Urinary bladder (tissue), 4 donors: Measurements from ENCODE around the gene IQSEC3. TPM values are rescaled to one million over a fixed set of nuclear protein-coding genes. Genes with fewer than 3 reads are reported as not detected.
A peak's percentile ranks its signal among the peaks of the same experiment; 100 is the strongest.
"Not testable (repeated sequence)": the region's sequence is repeated elsewhere in the genome, so short reads cannot be mapped to it uniquely, and the experiment has no call there.

ENCODE experiments used
- DNase-seq: peaks from one replicate; pipeline ENCODE4 v3.0.0-alpha.2; 2015; ENCODE audit errors: extremely low spot score
- H3K27ac ChIP-seq: one replicate; pipeline ENCODE4 v1.5.1; 2013; ENCODE audit warnings: low read depth, mild to moderate bottlenecking, moderate library complexity
- H3K36me3 ChIP-seq: one replicate; pipeline ENCODE4 v1.6.1; 2013; ENCODE audit warnings: mild to moderate bottlenecking, moderate library complexity; ENCODE audit not compliant: insufficient read depth
- H3K4me1 ChIP-seq: one replicate; pipeline ENCODE4 v1.6.1; 2013; ENCODE audit warnings: mild to moderate bottlenecking, moderate library complexity; ENCODE audit not compliant: insufficient read depth
- H3K4me3 ChIP-seq: one replicate; pipeline ENCODE4 v1.5.1; 2013; ENCODE audit warnings: low read depth, low read length
- WGBS: extraction: QIAGEN DNeasy Blood & Tissue Kit; methylation state at CpG from one replicate; pipeline ENCODE4 v1.1.7; 2013; 5-methylcytosine and 5-hydroxymethylcytosine counted together
- polyA plus RNA-seq: library from polyadenylated mRNA; stranded (reverse); fragments of 200-250 nt; gene quantifications from one replicate; pipeline ENCODE4 v1.2.3, GENCODE V29; 2013
- total RNA-seq: library from RNA; depleted of rRNA; stranded (reverse); fragments of >200 nt; gene quantifications from one replicate; pipeline ENCODE4 v1.2.3, GENCODE V29; 2014
- donor health status: healthy with polysubstance abuse.
- donor health status: healthy.

The IQSEC3 gene
- total and polyA plus RNA-seq, 2 donors = 0.60 to 1.5 TPM

DNA sequence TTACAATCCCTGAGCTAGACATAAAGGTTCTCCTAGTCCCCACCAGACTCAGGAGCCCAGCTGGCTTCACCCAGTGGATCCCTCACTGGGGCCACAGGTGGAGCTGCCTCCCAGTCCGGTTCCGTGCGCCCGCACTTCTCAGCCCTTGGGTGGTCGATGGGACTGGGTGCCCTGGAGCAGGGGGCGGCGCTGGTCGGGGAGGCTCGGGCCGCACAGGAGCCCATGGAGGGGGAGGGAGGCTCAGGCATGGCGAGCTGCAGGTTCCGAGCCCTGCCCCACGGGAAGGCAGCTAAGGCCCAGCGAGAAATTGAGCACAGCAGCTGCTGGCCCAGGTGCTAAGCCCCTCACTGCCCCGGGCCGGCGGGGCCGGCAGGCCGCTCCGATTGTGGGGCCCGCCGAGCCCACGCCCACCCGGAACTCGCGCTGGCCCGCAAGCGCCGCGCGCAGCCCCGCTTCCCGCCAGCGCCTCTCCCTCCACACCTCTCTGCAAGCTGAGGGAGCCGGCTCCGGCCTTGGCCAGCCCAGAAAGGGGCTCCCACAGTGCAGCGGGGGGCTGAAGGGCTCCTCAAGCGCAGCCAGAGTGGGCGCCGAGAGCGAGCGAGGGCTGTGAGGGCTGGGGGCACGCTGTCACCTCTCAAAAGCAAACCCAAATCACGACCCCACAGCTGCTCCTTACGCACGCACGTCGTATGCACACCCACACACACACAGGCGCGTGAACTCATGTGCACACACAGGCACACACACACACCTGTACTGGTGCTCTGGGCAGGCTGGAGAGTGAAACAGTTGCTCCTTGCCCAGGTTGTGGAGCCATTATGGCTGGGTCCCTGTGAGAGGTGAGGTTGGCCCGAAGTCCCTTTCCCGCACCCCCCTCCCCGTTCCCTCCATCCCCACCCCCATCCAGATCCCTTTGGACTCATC is 121.7 kb downstream of the IQSEC3 start:
- peak overlapping the region; percentile 36 for H3K4me3 ChIP-seq
- H3K4me1 ChIP-seq, H3K36me3 ChIP-seq, DNase-seq, H3K27ac ChIP-seq: not testable (repeated sequence)
- WGBS = 63% methylated on average over 53 of the region's 53 CpGs

DNA sequence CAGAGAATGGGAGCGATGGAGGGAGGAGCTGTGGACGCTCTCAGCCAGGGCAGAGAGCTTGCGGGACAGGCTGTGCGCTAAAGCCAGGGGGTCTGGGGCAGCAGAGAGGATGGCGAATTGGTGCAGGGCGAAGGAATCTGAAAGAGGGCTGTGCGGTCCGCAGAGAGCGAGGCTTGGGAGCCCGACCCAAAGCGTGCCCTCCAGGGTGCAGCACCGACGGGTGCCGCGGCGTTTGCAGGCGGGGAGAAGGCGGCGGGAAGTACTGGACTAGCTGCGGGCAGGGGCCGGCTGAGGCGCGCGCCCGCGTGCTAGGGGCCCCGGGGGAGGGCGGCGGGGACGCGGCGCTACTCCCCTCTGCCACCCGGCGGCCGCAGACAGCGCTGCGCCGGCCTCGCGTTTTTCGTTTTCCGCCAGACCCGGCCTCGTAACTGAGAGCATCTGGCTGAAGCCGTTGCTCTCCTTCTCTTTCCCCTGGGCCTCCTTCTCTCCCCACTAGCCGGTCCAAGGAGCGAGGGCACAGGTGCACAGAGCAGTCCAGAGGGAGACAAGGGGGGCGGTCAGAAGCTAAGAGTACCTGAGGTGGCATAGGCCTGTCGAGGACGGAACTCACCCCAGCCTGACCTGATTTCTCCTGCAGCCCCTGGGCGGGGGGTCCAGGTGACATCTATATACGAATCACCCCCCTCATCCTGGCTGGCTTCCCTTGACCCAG is 122.5 kb downstream of the IQSEC3 start:
- no peak overlapping the region for H3K27ac ChIP-seq
- no peaks in the 10 kb centered on the region for H3K4me1 ChIP-seq
- 7% methylated on average over 52 of the region's 52 CpGs for WGBS
- no peaks in the 10 kb centered on the region for H3K36me3 ChIP-seq
- DNase-seq = no peak
- H3K4me3 ChIP-seq = peak overlapping the region; percentile 36

DNA sequence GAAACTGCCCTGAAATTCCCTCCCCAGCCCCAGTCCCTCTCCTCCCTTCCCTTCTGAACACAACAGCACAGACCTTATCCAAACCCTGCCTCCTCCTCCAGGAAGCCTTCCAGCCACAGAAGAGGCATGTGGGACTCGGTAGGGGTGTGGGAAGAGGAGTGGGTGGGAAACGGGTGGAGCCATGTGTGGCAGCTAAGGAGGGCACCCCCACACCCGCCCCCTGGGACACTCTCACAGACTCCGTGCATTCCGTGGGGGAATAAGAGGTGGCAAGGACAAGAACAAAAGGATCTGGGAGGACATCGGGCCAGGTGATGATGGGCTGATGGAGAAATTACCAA is 123.0 kb downstream of the IQSEC3 start:
- 69% methylated on average over 6 of the region's 6 CpGs for WGBS
- H3K4me3 ChIP-seq = no peak overlapping the region

DNA sequence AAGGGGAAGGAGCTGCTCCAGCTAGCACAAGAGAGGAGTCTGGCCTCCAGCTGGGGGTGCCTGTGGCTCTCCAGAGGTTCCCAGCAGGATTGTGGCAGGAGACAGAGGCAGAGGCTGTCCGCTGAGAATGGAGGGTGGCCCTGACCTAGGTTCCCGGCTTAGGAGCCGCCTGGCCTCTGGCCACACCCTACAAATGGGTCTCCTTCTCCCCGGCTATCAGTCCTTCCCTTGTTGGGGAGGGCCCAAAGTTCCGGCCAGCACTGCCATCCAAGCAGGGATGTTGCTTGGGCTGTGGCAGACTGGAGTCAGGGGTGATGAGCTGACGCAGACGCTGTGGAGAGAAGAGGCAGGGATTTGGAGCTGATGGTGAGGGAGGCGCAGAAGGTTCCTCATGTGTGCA is 124.3 kb downstream of the IQSEC3 start:
- DNase-seq = no peak
- Histone ChIP-seq H3K27ac (no peak overlapping the region), H3K4me1 (no peaks in the 10 kb centered on the region), H3K4me3 (no peak overlapping the region), H3K36me3 (no peaks in the 10 kb centered on the region)
- 83% methylated on average over 8 of the region's 8 CpGs for WGBS

More for the DNA sequence above, 123.0 kb downstream of the IQSEC3 start:
- Histone ChIP-seq H3K36me3 (no peaks in the 10 kb centered on the region), H3K27ac (no peak overlapping the region), H3K4me1 (no peaks in the 10 kb centered on the region)
- DNase-seq = no peak

DNA sequence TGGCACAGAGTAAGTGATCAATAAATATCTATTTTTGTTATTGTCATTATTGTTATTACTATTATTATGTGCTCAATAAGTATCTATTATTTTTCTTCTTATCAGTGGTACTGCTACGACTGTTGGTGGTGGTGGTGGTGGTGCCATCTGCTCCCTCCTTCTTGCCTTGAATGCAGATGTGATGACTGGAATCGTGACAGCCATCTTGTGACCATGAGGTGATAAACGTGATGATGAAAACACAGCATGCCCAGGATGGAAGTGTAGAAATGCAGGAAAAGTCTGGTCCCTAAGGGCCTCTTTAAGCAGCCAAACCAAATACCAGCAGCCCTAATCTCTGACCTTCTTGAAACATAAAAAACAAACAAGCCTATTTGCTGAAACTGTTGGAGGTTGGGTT is 125.0 kb downstream of the IQSEC3 start:
- Histone ChIP-seq H3K27ac (no peak overlapping the region), H3K36me3 (no peaks in the 10 kb centered on the region), H3K4me3 (no peak overlapping the region), H3K4me1 (no peaks in the 10 kb centered on the region)
- 84% methylated on average over 3 of the region's 3 CpGs for WGBS
- DNase-seq = no peak

DNA sequence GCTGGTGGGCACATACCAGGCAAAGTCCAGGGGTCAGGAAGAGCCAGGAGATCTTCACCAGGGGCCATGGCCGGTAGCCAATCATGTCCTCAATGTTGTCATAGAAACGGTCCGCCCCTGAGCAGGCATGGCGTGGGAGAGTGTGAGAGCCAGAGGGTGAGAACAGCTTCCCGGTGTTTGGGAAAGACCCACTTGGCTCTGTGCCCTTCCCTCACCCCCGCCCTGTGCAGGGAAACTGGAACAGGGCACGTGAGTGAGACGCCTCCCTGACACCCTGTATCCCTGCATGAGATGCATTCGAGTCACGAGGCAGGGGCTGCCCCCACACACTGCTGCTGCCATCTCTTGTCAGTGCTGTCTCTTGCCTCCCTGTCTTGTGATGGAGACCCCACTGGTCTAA is 126.7 kb downstream of the IQSEC3 start:
- no peak overlapping the region for H3K27ac ChIP-seq
- no peak overlapping the region for H3K4me3 ChIP-seq
- H3K4me1 ChIP-seq = no peaks in the 10 kb centered on the region
- H3K36me3 ChIP-seq = no peaks in the 10 kb centered on the region
- WGBS = 48% methylated on average over 10 of the region's 10 CpGs
- no peak for DNase-seq

DNA sequence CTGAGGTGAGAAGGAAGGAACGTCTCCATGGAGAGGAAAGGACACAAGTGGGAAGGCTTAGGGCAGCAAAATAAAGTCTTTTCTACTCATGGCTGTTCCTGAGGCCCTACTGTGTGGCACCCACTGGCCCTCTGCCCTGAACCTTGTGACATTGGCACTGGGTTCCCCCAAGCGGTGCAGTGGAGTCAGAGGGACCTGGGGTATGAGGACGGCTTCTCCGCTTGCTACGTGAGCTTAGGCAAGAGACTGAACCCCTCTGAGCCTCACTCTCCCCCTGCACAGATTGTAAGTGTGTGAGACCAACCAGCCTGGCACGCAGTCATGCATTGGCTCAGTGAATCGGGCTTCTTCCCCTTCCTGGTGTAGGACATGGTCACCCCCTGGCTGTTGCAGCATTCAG is 127.7 kb downstream of the IQSEC3 start:
- Histone ChIP-seq H3K27ac (no peak overlapping the region), H3K4me3 (no peak overlapping the region), H3K4me1 (no peaks in the 10 kb centered on the region), H3K36me3 (no peaks in the 10 kb centered on the region)
- WGBS = 84% methylated on average over 7 of the region's 7 CpGs
- no peak for DNase-seq

DNA sequence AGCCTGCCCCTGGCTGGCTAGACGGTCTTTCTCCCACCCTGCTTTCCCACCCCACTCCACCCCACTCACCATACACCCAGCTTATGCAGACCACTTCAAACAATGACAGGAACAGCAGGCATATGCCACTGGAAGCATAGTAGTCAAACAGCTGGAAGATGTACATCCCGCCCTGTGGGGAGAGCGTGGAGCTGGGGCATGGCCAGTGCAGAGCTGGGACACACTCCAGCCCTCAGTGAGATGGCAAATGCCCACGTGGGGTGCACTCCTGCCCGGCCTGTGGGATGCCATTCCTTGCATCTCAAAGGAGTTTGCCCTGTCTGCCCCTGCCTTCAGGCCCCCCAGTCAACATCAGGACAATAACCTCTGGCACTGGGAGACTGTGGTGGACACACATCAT is 128.6 kb downstream of the IQSEC3 start:
- 61% methylated on average over 5 of the region's 5 CpGs for WGBS
- Histone ChIP-seq H3K4me1 (no peaks in the 10 kb centered on the region), H3K36me3 (no peaks in the 10 kb centered on the region), H3K4me3 (no peak overlapping the region), H3K27ac (no peak overlapping the region)
- DNase-seq = no peak

DNA sequence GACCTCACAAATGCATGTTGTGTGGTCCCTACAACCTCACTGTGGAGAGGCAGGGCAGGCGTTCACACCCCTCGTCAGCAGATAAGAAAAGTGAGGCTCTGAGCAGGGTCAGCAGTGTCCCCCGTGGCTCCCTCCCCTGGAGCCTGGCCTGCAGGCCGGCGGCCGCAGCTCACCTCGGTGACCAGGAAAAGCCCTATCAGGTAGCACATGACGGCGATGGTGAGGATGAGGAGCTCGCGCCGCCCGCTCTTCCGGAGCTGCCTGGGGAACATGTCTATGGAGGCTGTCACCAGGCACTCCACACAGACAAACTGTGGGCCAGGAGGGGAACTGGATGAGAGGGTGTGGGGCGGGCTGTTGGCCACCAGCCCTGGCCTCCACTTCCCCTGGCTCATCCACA is 129.4 kb downstream of the IQSEC3 start:
- H3K4me1 ChIP-seq = no peaks in the 10 kb centered on the region
- WGBS = 79% methylated on average over 15 of the region's 15 CpGs
- H3K36me3 ChIP-seq = no peaks in the 10 kb centered on the region
- H3K4me3 ChIP-seq = no peak overlapping the region
- H3K27ac ChIP-seq = no peak overlapping the region
- no peak for DNase-seq

DNA sequence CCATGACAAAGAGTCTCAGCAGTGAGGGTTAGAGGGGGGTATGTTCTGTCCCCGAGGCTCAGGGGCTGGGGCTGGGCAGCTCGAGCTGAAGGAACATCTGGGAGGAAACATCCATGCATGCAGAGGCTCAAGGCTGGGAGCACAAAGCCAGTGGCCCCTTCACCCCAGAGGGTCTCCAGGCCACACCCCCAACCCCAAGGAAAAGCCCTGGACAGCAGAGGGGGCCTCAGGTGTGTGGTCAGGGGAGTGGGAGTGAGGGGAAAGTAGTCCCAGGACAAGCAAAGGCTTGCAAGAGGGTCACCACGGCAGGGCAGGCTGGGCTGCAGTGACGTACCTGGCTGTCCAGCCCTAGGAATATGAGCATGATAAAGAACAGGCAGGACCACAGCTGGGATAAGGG is 129.9 kb downstream of the IQSEC3 start:
- Histone ChIP-seq H3K4me3 (no peak overlapping the region), H3K4me1 (no peaks in the 10 kb centered on the region), H3K27ac (no peak overlapping the region), H3K36me3 (no peaks in the 10 kb centered on the region)
- no peak for DNase-seq
- WGBS = 77% methylated on average over 4 of the region's 4 CpGs

DNA sequence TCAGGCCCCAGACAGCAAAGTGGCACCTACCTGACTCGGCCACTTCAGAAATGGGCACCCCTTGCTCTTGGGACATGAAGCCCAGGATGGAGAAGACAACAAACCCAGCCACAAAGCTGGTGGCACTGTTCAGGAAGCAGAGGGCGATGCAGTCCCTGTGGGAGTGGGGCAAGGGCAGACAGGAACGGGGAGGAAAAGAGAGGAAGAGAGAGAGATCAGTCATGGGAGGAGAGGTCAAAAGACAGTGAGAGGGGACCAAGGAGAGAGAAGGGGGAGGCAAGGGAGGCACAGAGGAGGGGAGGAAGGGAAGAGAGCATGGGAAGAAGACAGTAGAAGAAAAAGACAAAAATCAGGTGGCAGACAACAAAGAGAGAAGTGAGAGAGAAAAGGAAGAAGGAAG is 130.8 kb downstream of the IQSEC3 start:
- 81% methylated on average over 3 of the region's 3 CpGs for WGBS
- DNase-seq = no peak
- H3K4me1 ChIP-seq = no peaks in the 10 kb centered on the region
- H3K4me3 ChIP-seq = no peak overlapping the region
- H3K27ac ChIP-seq = no peak overlapping the region
- H3K36me3 ChIP-seq = no peaks in the 10 kb centered on the region

DNA sequence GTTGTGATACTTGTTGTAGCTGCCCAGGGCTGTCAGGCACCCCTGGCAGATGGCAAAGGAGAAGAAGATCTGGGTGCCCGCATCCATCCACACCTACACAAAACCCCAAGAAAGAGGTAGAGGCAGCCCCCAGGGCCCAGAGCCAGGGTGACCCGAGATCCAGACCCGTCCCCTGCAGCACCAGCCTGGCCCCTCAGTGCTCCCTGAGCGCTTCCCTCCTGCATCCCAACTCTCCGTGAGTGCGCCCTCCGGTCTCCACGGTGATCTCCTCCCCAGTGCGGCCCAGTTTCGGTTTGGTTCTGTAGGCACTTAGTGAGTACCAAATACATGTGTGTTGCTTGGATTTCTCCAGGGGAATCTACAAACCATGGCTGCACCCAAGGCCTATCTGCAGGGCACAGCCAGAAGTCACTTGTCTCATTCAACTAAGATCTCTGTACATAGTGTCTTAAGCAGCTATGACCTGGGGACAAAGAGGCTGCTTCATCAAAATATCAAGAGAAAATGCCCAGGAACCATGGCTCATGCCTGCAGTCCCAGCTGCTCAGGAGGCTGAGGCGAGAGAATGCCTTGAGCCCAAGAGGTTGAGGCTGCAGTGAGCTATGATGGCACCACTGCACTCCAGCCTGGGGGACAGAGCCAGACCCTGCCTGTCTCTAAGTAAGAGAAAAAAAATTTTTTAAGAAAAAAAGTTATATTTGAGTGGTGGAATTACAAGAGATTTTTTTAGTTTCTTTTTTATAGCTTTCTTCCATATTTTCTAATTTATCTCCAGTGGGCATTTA is 131.5 kb downstream of the IQSEC3 start:
- 91% methylated on average over 11 of the region's 11 CpGs for WGBS
- Histone ChIP-seq H3K4me3 (no peak overlapping the region), H3K27ac (no peak overlapping the region), H3K4me1 (no peaks in the 10 kb centered on the region), H3K36me3 (no peaks in the 10 kb centered on the region)
- no peak for DNase-seq

DNA sequence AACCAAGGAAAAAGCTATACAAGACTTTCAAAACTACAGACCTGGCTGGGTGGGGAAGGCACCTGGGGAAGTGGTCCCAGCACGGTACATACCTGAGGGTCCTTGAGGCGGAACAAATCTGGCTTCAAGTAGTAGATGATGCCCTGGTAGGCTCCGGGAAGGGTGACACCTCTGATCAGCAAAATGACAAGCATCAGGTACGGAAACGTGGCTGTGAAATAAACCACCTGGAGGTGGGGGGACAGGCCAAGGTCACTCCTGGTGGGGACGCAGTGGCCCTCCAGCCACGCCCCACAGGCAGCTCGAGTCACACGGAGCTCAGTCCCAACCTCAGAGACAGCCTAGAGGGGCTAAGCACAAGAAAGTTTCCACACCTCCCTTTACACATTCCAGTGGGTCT is 132.1 kb downstream of the IQSEC3 start:
- Histone ChIP-seq H3K27ac (no peak overlapping the region), H3K4me1 (no peaks in the 10 kb centered on the region), H3K4me3 (no peak overlapping the region), H3K36me3 (no peaks in the 10 kb centered on the region)
- no peak for DNase-seq
- 65% methylated on average over 9 of the region's 9 CpGs for WGBS
